A549 (cell line): ENCODE data around the gene SPPL2C.

Experiments used
- CTCF ChIP-seq: fragments of >200 bp; sonication (Bioruptor Twin); formaldehyde crosslinking; IDR thresholded peaks from 3 replicates; pipeline ENCODE4 v1.5.1; 2016
- JUN ChIP-seq, 2 experiments: fragments of >200 bp; sonication (Bioruptor Twin); formaldehyde crosslinking; IDR thresholded peaks; 2 replicates in 1 of 2; 3 replicates in 1 of 2; pipeline ENCODE4 v1.6.1; 2016 to 2017
- JUNB ChIP-seq: fragments of >200 bp; sonication (Bioruptor Twin); formaldehyde crosslinking; IDR thresholded peaks from 2 replicates; pipeline ENCODE4 v1.6.1; 2016
- MAX ChIP-seq: IDR thresholded peaks from 2 replicates; pipeline ENCODE4 v1.6.1; 2012

GRCh38 chr17:45846646-45847045 is 2.0 kb downstream of the SPPL2C start:
- TF ChIP-seq JUNB (no peak), CTCF (no peak), JUN (IDR thresholded peaks at IDR 0.05) (no peak), MAX (no peak)
